ENCODE results near the gene EIF4E1B. TPM values are rescaled to one million over a fixed set of nuclear protein-coding genes. Genes with fewer than 3 reads are reported as not detected.

EIF4E1B gene
- polyA plus RNA-seq, 2 donors: not detected

DNA sequence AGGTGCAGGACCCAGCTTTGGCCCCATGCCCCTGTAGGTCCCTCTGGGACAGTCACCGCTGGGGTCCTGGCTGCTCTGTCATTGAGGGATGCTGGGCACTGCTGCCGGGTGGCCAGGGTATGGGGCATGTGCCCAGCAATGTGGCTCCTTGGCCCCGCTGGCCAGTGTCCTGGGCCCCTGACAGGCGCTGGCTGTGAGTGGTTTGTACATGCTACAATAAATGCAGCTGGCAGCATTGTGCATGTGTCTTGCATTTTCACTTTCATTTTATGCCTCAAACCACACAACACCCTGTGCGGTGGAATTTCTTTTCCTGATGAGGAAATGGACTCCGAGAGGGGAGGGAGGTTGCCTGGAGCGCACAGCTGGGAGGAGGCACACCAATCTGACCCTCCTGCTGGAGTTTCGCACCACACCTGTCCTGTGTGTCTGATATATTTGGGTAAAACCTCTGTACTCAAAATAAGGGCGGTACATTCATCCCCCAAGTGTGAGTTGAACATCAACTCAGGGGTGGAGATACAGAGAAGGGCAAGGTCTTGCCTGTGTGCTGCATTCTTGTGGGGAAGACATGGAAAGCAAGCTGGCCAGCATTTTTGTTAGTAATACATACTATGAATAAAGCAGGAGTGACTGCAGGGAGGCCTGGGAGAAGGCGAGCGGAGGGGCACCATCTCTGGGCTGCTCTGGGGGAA, 28.5 kb downstream of the EIF4E1B start:
- Histone ChIP-seq H3K4me1 (ENCODE audit: control insufficient read depth in 2 of 2, insufficient read depth in 2 of 2, low read length in 1 of 2) (peaks cover 0 to 5% of the 10 kb centered on the region in 2 donors), H3K4me3 (ENCODE audit: low read depth in 1 of 2, low read length in 2 of 2) (no peak overlapping the region), H3K27me3 (ENCODE audit: control insufficient read depth in 1 of 2, insufficient read depth in 2 of 2, low read length in 2 of 2) (peaks cover 0 to 3% of the 10 kb centered on the region in 2 donors), H3K27ac (ENCODE audit: low read depth in 2 of 2, low read length in 1 of 2) (no peak overlapping the region), H3K36me3 (ENCODE audit: control insufficient read depth in 2 of 2, insufficient read depth in 2 of 2, low read length in 1 of 2) (peaks cover 0 to 13% of the 10 kb centered on the region in 2 donors), H3K9me3 (ENCODE audit: control insufficient read depth in 2 of 2, insufficient read depth in 1 of 2, low read depth in 1 of 2, low read length in 1 of 2) (no peaks in the 10 kb centered on the region)
- WGBS, 2 donors: 50 to 54% methylated on average over 11 of the region's 11 CpGs

DNA sequence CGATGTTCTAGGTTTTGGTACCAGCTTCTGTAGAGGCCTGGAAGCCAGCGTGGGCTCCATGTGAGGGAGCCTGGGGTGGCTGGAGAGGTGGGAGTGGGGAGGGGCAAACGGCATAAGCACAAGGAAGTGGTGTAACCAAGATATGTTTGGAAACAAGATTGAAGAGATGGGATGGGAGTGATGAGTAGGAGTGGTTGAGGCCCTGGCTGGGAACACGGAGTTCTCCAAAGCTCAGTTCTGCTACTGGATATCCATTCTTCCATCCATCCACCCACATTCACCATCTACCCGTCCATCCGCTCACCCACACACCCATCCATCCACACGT, 29.0 kb downstream of the EIF4E1B start:
- no peak overlapping the region for H3K4me3 ChIP-seq (ENCODE audit: low read depth in 1 of 2, low read length in 2 of 2)
- H3K9me3 ChIP-seq (ENCODE audit: control insufficient read depth in 2 of 2, insufficient read depth in 1 of 2, low read depth in 1 of 2, low read length in 1 of 2): no peaks in the 10 kb centered on the region
- 80 to 83% methylated on average over 7 of the region's 7 CpGs for WGBS, 2 donors
- peaks cover 0 to 13% of the 10 kb centered on the region in 2 donors for H3K36me3 ChIP-seq (ENCODE audit: control insufficient read depth in 2 of 2, insufficient read depth in 2 of 2, low read length in 1 of 2)
- no peak overlapping the region for H3K27ac ChIP-seq (ENCODE audit: low read depth in 2 of 2, low read length in 1 of 2)
- peaks cover 0 to 3% of the 10 kb centered on the region in 2 donors for H3K27me3 ChIP-seq (ENCODE audit: control insufficient read depth in 1 of 2, insufficient read depth in 2 of 2, low read length in 2 of 2)
- H3K4me1 ChIP-seq (ENCODE audit: control insufficient read depth in 2 of 2, insufficient read depth in 2 of 2, low read length in 1 of 2): peaks cover 0 to 2% of the 10 kb centered on the region in 2 donors

DNA sequence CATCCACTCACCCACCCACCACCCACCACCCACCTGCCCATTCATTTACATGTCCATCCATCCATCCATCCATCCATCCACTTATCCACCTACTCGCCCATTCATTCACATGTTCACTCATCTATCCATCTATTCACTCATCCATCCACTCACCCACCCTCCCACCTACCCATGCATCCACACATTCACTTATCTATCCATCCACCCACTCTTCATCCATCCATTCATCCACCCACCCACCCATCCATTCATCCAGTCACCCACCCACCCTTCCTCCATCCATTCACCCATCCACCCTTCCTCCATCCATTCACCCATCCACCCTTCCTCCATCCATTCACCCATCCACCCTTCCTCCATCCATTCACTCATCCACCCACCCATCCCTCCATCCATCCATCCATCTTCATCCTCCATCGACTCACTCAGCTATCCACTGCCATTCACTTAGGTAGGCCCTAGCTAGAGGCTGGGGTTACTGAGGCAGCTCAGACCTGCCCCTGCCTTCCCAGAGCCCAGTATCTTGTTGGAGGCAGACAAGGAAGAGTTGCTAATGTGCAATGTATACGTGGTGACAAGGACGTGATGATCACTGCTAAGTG, 29.5 kb downstream of the EIF4E1B start:
- Histone ChIP-seq H3K9me3 (ENCODE audit: control insufficient read depth in 2 of 2, insufficient read depth in 1 of 2, low read depth in 1 of 2, low read length in 1 of 2) (no peaks in the 10 kb centered on the region), H3K4me3 (ENCODE audit: low read depth in 1 of 2, low read length in 2 of 2) (no peak overlapping the region), H3K36me3 (ENCODE audit: control insufficient read depth in 2 of 2, insufficient read depth in 2 of 2, low read length in 1 of 2) (peaks cover 0 to 13% of the 10 kb centered on the region in 2 donors), H3K4me1 (ENCODE audit: control insufficient read depth in 2 of 2, insufficient read depth in 2 of 2, low read length in 1 of 2) (peaks cover 0 to 2% of the 10 kb centered on the region in 2 donors), H3K27me3 (ENCODE audit: control insufficient read depth in 1 of 2, insufficient read depth in 2 of 2, low read length in 2 of 2) (peaks cover 0 to 3% of the 10 kb centered on the region in 2 donors), H3K27ac (ENCODE audit: low read depth in 2 of 2, low read length in 1 of 2) (no peak overlapping the region)
- 74 to 78% methylated on average over 4 of the region's 4 CpGs for WGBS, 2 donors

DNA sequence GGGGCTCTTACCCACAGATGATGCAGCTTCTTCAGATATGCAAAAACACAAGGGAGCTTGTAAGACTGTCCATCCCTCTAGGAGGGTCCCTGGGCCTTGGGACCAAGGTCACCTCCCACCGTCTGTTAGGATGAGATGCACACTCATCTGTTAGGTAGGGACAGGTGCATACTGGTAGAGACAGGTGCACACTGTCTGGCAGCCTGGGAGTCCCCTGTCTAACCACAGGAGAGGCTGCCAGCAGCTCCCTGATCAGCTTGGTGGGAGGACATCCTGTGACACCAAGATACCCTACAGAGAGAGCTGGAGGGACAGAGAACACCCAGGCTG, 30.0 kb downstream of the EIF4E1B start:
- peaks cover 0 to 2% of the 10 kb centered on the region in 2 donors for H3K4me1 ChIP-seq (ENCODE audit: control insufficient read depth in 2 of 2, insufficient read depth in 2 of 2, low read length in 1 of 2)
- no peaks in the 10 kb centered on the region for H3K9me3 ChIP-seq (ENCODE audit: control insufficient read depth in 2 of 2, insufficient read depth in 1 of 2, low read depth in 1 of 2, low read length in 1 of 2)
- 13 to 16% methylated on average over 1 of the region's 1 CpG for WGBS, 2 donors
- H3K36me3 ChIP-seq (ENCODE audit: control insufficient read depth in 2 of 2, insufficient read depth in 2 of 2, low read length in 1 of 2): peaks cover 0 to 13% of the 10 kb centered on the region in 2 donors
- no peak overlapping the region for H3K27ac ChIP-seq (ENCODE audit: low read depth in 2 of 2, low read length in 1 of 2)
- no peak overlapping the region for H3K4me3 ChIP-seq (ENCODE audit: low read depth in 1 of 2, low read length in 2 of 2)
- peaks cover 0 to 3% of the 10 kb centered on the region in 2 donors for H3K27me3 ChIP-seq (ENCODE audit: control insufficient read depth in 1 of 2, insufficient read depth in 2 of 2, low read length in 2 of 2)

DNA sequence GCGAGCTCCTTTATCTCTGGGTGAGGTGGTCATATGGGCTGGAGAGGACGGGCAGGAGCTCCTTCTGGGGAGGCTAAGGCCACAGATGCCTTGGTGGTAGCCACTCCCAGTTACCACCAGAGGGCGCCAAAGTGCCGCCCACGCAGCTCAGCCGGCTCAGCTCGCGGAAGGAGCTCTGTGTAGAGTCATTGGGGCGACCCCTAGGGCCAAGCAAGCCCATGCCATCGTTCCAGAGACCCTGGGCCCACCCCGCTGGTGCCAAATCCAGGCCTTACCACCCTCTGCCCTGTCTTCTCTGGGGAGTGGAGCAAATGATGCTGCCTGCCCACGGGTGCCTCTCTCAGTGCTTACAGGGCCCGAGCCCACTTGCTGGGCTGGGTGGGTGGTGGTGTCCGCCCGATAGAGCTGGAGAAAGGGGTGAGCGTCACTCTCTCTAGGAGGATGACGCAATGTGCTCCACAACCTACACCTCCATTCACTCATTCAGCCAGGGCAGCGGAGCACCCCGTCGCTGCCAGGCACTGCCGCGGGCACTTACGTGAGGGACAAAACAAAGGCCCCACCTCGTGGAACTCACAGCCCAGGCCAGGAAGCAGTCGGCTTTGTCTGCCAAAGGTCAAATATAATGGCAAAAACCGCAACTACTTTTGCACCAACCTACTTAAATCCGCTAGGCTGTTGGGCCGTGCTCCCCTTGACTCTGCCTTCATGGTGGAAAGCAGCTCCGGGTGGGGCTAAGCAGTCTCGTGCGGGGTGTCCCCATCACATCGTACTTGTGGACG, 30.6 kb downstream of the EIF4E1B start:
- H3K36me3 ChIP-seq (ENCODE audit: control insufficient read depth in 2 of 2, insufficient read depth in 2 of 2, low read length in 1 of 2): peaks cover 0 to 11% of the 10 kb centered on the region in 2 donors
- WGBS, 2 donors: 48 to 49% methylated on average over 33 of the region's 33 CpGs
- peaks cover 0 to 2% of the 10 kb centered on the region in 2 donors for H3K4me1 ChIP-seq (ENCODE audit: control insufficient read depth in 2 of 2, insufficient read depth in 2 of 2, low read length in 1 of 2)
- H3K9me3 ChIP-seq (ENCODE audit: control insufficient read depth in 2 of 2, insufficient read depth in 1 of 2, low read depth in 1 of 2, low read length in 1 of 2): no peaks in the 10 kb centered on the region
- H3K4me3 ChIP-seq (ENCODE audit: low read depth in 1 of 2, low read length in 2 of 2): no peak overlapping the region
- H3K27me3 ChIP-seq (ENCODE audit: control insufficient read depth in 1 of 2, insufficient read depth in 2 of 2, low read length in 2 of 2): peaks cover 0 to 3% of the 10 kb centered on the region in 2 donors
- H3K27ac ChIP-seq (ENCODE audit: low read depth in 2 of 2, low read length in 1 of 2): no peak overlapping the region

DNA sequence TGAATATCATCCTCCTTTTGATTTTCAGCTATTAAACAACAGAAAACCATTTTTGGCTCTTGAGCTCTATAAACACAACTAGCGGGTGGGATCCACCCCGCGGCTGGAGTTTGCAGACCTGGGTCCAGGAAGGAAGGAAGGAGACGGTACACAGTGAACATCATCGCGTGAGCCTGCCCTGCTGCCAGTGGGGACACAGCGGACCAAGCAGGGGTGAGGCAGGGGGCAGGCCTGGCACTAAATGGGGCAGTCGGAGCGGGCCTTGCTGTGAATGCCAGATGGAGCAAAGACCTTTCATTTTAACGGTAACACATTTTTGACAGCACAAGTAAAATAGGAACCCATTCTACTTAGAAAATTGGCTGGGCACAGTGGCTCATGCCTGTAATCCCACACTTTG, 31.2 kb downstream of the EIF4E1B start:
- peaks cover 0 to 6% of the 10 kb centered on the region in 2 donors for H3K36me3 ChIP-seq (ENCODE audit: control insufficient read depth in 2 of 2, insufficient read depth in 2 of 2, low read length in 1 of 2)
- peaks cover 0 to 2% of the 10 kb centered on the region in 2 donors for H3K4me1 ChIP-seq (ENCODE audit: control insufficient read depth in 2 of 2, insufficient read depth in 2 of 2, low read length in 1 of 2)
- H3K27ac ChIP-seq (ENCODE audit: low read depth in 2 of 2, low read length in 1 of 2): no peak overlapping the region
- H3K9me3 ChIP-seq (ENCODE audit: control insufficient read depth in 2 of 2, insufficient read depth in 1 of 2, low read depth in 1 of 2, low read length in 1 of 2): no peaks in the 10 kb centered on the region
- no peak overlapping the region for H3K4me3 ChIP-seq (ENCODE audit: low read depth in 1 of 2, low read length in 2 of 2)
- 75 to 78% methylated on average over 10 of the region's 10 CpGs for WGBS, 2 donors
- H3K27me3 ChIP-seq (ENCODE audit: control insufficient read depth in 1 of 2, insufficient read depth in 2 of 2, low read length in 2 of 2): peaks cover 0 to 3% of the 10 kb centered on the region in 2 donors

DNA sequence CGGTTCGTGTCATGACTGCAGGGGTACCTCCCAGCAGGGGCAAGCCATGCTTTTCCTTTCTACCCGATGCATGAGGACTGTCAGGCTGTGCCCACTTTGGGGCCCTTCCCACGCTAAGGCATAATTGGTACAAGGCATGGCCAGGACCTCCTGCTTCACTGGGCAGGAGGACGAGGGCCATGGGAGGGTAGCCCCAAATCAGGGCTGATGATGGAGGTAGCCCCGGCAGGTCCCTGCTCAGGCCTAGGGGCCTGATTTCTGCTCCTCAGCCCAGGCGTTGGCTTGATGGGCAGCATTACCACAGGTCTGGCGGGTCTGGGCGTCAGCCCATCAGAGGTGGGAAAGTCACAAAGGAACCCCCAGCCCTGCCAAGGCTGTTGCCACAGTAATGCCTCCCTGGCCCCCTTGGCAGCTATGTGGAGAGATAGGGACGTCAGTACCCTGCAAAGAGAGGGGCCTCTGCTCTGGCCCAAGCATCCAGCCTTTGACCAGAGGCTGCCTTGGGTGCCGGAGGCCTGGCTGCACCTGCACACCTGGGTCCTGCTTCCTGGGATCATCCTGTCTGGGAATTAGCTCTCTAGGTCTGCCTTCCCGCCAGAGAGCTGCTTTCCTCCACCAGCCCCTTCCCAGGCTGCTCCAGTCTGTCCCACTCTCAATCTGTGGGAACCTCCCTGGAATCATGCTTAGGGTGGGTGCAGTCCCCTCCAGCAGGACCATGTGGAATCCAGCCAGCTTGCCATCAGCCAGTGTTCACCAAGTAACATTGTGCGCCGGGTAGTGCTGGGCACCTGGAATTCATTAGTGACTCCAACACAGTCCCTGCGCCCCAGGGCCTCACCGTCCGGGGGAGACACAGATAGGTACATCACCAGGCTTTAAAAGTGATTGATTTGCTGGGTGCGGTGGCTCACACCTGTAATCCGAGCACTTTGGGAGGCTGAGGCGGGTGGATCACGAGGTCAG, 32.2 kb downstream of the EIF4E1B start:
- peaks cover 0 to 2% of the 10 kb centered on the region in 2 donors for H3K4me1 ChIP-seq (ENCODE audit: control insufficient read depth in 2 of 2, insufficient read depth in 2 of 2, low read length in 1 of 2)
- WGBS, 2 donors: 84 to 86% methylated on average over 21 of the region's 21 CpGs
- no peaks in the 10 kb centered on the region for H3K36me3 ChIP-seq (ENCODE audit: control insufficient read depth in 2 of 2, insufficient read depth in 2 of 2, low read length in 1 of 2)
- no peak overlapping the region for H3K27ac ChIP-seq (ENCODE audit: low read depth in 2 of 2, low read length in 1 of 2)
- no peaks in the 10 kb centered on the region for H3K9me3 ChIP-seq (ENCODE audit: control insufficient read depth in 2 of 2, insufficient read depth in 1 of 2, low read depth in 1 of 2, low read length in 1 of 2)
- H3K27me3 ChIP-seq (ENCODE audit: control insufficient read depth in 1 of 2, insufficient read depth in 2 of 2, low read length in 2 of 2): peaks cover 0 to 3% of the 10 kb centered on the region in 2 donors
- no peak overlapping the region for H3K4me3 ChIP-seq (ENCODE audit: low read depth in 1 of 2, low read length in 2 of 2)

DNA sequence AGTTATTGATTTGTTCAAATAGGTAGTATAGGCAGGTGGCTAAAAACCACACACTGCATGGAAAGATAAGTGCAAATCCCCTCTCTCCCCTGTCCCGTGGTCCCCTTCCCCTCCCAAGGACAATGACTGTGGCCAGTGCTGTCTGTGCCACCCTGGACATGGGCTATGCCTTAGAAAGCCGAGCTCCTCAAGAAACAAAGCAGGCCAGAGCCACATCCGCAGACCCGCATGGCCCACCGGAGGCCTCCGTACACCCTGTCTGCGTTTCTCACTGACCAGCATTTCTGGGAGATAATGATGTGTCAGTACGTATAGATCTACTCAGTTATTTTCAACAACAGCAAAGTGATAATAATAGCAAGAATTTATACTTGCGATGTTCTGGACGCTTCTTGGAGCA, 33.1 kb downstream of the EIF4E1B start:
- H3K27me3 ChIP-seq (ENCODE audit: control insufficient read depth in 1 of 2, insufficient read depth in 2 of 2, low read length in 2 of 2): peaks cover 0 to 3% of the 10 kb centered on the region in 2 donors

DNA sequence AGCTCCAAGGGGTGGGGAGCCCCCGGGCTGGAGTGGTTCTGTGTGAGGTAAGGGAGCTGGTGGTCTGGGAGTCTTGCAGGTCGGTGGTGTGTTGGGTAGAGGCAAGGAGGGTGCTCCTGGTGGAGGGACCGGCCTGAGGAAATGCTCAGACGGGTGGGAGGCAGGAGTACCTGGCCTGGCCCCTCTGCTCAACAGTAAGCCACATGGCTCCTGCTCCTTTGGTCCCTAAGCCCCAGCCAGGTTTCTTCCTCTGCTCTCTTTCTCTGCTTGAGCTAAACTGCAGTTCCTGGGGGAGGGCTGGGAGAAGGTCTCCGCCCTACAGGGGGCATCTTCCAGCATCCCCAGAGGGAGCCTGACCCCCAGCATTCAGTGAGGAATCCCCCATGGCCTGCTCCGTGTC, 34.0 kb downstream of the EIF4E1B start:
- Histone ChIP-seq H3K4me3 (ENCODE audit: low read depth in 1 of 2, low read length in 2 of 2) (no peak overlapping the region), H3K27ac (ENCODE audit: low read depth in 2 of 2, low read length in 1 of 2) (no peak overlapping the region), H3K4me1 (ENCODE audit: control insufficient read depth in 2 of 2, insufficient read depth in 2 of 2, low read length in 1 of 2) (no peaks in the 10 kb centered on the region), H3K27me3 (ENCODE audit: control insufficient read depth in 1 of 2, insufficient read depth in 2 of 2, low read length in 2 of 2) (peaks cover 0 to 3% of the 10 kb centered on the region in 2 donors), H3K9me3 (ENCODE audit: control insufficient read depth in 2 of 2, insufficient read depth in 1 of 2, low read depth in 1 of 2, low read length in 1 of 2) (no peaks in the 10 kb centered on the region), H3K36me3 (ENCODE audit: control insufficient read depth in 2 of 2, insufficient read depth in 2 of 2, low read length in 1 of 2) (no peaks in the 10 kb centered on the region)
- WGBS, 2 donors: 33 to 34% methylated on average over 5 to 6 of the region's 6 CpGs

More for the DNA sequence above, 33.1 kb downstream of the EIF4E1B start:
- WGBS, 2 donors: 77 to 84% methylated on average over 10 of the region's 10 CpGs
- H3K4me1 ChIP-seq (ENCODE audit: control insufficient read depth in 2 of 2, insufficient read depth in 2 of 2, low read length in 1 of 2): peaks cover 0 to 2% of the 10 kb centered on the region in 2 donors
- H3K4me3 ChIP-seq (ENCODE audit: low read depth in 1 of 2, low read length in 2 of 2): no peak overlapping the region
- H3K27ac ChIP-seq (ENCODE audit: low read depth in 2 of 2, low read length in 1 of 2): no peak overlapping the region
- no peaks in the 10 kb centered on the region for H3K36me3 ChIP-seq (ENCODE audit: control insufficient read depth in 2 of 2, insufficient read depth in 2 of 2, low read length in 1 of 2)
- H3K9me3 ChIP-seq (ENCODE audit: control insufficient read depth in 2 of 2, insufficient read depth in 1 of 2, low read depth in 1 of 2, low read length in 1 of 2): no peaks in the 10 kb centered on the region
